NCI-H2171 (cell line): ENCODE data around the gene GALNT16.
"Not testable (repeated sequence)": the region's sequence is repeated elsewhere in the genome, so short reads cannot be mapped to it uniquely, and the experiment has no call there.

ENCODE experiments used
- DNase-seq: peaks from one replicate; lab custom pipeline; 2025; lab: John Stamatoyannopoulos, UW

The GALNT16 gene

DNA sequence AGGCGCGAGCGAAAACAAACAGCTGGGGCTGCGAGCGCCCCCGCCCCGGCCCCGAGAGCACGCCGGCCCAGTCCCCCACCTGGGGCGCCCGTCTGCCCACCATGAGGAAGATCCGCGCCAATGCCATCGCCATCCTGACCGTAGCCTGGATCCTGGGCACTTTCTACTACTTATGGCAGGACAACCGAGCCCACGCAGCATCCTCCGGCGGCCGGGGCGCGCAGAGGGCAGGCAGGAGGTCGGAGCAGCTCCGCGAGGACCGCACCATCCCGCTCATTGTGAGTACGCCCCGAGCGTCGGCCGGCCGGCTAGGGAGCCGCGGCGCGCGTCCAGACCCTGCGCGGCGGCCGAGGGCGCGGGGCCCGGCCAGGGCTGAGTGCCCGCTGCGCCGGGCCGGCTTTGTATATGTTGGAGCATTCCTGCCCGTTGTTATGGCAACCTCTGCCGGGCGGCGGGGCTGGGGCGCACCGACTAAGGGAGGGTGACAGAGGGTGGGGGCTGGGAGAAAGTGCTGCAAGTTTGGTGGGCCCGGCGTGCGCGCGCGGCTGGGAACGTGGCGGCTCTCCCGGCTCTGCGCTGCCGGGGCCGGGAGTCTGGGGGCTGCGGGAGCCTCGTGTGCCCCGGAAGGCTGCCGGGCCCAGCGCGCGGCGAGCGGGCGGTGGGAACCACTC lies 367 bp downstream of the GALNT16 start:
- peak; percentile 42 for DNase-seq

DNA sequence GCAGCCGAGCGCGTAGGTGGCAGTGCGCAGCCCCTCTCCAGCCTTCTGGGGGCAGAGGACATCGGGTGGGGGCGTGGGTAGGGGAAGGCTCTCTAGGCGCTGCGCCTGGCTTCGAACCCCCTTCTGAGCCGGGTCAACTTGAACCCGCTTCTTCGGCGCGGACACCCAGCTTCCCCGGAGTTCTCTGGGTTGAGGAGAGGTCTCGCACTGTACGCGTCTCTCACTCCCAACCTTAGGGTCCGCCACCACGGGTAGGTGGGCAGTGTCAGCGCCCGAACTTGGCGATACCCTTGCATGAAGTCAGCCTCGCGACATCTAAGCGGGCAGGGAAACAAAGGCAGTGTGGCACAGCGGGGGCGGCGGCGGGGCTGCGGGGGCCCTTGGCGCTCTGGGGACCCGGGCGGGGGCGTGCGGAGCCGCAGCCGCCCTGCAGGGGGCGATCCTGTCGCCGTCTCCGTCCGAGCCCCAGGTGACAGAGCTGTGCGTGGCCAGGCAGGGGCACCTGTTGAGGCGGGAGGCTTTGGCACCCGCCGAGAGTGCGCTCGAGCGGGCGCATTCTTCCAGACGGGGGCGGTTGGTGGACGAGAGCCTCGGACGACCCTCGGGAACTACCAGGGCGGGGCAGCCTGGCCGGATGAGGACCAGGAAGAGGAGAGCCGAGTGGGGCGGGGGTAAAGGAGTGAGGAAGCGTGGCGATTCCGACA lies 1.1 kb downstream of the GALNT16 start:
- no peak for DNase-seq

DNA sequence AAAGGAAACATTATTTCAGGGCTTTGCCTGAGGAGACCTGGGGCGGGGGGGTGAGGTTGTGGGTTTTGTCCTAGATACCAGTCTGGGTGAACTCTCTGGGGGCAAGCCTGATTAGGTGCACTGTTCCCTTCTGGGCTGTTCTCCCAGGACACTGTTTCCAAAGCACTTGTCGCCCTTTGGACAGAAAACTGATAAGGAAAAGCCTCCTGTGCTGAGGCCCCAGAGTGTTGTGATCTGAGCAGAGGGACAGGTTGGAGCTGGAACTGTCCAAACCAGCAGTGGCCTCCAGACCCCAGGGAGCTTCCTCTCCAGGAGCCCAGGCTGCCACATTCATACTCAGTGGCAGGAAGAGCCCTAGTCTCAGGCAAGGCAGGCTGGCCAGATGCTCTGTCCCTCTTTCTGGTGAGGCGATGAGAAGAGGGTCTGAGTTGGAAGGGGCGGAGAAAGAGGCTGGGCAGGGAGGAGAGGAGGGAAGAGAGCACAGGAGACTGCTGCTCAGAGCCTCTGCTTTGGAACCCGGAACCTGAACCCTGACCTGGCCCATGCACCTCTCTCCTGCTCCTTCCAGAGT lies 1.9 kb downstream of the GALNT16 start:
- DNase-seq, result no peak

DNA sequence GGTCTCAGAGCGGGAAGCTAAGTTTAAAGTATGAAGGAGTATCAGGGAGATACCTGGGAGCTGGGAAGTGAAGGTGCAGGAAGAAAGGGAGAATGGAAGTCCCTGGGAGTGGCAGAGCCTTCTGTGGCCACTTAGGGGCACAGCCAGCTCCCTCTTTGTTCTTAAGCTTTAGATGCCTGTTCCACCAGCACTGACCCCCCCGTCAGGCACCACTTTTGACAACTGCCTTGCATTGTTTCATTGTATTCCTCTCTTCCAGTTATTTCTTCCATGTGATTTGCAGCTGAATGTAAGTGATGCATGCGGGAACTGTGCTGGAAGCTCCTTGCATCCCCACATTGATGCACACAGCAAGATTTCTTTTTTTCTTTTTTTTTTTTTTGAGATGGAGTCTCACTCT lies 2.6 kb downstream of the GALNT16 start:
- DNase-seq, result no peak

DNA sequence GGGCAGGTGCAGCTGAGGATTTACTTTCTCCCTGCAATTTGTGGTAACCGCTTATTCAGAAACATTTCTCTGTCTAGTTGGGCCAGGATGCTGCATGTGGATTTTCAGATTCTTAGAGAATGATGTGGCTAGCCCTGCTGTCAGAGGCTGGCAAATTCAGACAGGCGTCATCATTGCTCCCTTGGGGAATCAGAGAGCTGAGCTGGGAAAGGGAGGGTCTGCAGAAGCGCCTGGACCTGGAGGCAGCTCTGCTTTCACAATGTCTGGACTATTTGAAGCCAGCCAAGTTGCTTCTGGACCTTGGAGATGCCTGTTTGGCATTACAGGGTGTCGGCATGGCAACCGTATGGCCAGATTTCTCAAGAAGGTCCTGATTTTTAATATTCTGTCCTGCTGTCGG lies 3.4 kb downstream of the GALNT16 start:
- DNase-seq, result peak; percentile 79

DNA sequence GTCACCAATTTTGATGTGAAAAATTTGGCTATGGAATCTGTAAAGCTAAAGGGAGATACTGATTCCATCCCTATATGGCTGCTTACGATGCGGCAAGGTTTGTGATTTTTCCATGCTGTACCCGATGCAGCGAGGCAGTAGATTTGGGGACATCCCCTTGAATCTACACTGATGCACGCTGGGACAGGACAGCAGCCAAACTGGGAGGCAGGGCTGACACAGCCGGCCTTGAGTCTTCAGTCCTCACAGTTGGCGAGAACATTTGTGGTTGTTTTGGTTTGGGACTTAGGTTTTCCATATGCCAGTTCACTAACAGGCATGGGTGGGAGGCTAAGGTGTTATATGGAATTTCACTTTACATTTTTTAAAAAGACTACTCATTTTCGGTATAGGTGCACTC lies 3.8 kb downstream of the GALNT16 start:
- no peak for DNase-seq

DNA sequence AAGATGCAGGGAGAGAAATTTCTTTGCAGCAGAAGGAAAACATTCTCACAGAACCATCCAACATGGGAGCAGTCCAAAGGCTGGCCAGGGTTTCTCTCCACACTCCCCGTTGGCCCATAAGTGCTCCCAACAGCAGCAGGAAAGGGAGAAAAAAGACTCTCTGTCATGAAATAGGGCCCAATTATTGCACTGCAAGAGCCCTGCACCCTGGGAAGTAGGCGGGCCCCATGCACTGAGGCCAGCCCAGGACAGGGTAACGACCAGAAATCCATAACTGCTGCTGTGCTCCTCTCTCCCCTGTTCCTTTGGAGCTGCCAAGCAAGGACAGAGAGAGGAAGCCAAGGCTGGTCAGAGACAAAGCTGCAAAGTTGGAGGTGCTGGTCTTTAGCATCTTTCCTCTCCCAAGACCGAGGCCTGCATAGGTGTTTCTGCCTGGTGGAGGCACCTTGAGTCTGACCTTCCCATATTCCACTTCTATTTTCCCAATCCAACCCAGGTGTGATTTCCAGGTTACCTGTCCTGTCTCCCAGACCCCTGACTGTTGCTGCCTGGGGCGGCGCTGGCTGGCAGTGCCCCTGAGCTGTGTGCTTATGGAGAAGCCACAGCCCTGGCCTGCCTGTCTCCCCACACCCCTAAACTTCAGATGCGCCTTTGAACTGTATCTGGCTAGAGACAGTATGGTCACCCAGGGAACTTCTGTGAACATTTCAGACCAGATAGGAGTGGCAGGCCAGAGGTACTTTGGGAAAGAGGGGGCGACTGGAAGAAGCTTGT lies 6.8 kb downstream of the GALNT16 start:
- DNase-seq, result no peak

DNA sequence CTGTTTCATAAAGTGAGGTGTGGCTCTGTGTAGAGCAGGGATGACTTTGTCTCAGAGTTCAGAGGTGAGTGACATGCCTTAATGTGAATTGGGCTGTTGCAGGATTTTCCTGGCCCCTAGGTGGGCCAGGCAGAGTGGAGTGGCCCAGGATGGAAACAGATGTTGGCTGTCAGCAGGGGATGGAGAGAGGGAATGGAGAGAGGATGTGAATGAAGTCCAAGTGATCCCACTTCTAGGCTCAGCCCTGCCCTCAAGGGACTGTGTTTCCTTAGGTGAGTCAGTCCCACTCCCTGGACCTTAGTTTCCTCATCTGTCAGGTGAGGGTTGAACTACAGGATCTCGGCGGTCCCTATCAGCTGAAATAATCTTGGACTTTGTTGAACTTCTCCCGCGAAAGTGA lies 7.5 kb downstream of the GALNT16 start:
- DNase-seq, result no peak

DNA sequence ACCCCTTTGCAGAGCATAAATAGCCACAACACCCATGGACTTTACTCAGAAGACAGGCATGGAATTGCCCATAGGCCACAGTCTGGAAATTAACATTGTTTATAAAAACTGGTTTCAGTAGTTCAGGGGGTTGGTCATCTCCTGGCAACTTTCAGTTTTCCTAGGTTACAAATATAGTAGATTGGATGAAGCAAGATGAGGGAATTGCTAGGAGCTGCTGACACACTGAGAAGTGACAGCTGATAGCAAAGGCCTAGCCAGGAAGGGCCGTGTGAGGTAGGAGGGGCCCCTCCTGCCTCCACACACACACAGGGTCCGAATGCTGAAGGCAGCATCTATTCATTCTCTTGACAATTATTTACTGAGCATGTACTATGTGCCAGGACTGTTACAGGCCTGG lies 8.3 kb downstream of the GALNT16 start:
- DNase-seq, result no peak

DNA sequence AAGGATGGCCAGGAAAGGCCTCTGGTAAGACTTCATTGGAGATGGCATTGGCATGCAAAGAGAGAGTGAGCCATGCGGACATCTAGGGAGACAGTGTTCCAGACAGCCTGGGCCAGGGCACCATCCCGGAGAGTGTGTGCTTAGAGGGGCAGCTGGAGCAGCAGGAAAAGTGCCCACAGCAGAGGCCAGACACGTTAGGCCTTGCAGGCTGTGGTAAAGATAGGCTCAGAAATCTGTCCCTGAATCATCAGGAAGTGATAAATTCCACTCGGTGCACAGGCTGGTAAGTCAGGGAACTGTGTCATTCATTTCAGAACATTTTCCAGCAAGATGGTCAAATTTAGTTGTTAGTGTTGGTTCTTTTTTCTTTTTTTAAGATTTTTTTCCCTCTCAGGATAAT lies 8.8 kb downstream of the GALNT16 start:
- no peak for DNase-seq

DNA sequence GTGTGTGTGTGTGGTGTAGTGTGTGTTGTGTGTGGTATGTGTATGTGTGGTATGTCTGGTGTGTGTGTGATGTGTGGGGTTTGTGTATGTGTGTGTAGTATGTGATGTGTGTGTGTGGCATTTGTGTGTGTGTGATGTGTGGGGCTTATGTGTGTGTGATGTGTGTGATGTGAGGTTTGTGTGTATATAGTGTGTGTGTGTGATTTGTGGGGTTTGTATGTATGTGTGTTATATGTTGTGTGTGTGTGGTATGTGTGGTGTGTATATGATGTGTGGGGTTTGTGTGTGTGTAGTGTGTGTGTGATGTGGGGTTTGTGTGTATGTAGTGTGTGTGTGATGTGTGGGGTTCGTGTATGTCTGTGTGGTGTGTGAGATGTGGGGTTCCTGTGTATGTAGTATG lies 9.4 kb downstream of the GALNT16 start:
- no peak for DNase-seq

DNA sequence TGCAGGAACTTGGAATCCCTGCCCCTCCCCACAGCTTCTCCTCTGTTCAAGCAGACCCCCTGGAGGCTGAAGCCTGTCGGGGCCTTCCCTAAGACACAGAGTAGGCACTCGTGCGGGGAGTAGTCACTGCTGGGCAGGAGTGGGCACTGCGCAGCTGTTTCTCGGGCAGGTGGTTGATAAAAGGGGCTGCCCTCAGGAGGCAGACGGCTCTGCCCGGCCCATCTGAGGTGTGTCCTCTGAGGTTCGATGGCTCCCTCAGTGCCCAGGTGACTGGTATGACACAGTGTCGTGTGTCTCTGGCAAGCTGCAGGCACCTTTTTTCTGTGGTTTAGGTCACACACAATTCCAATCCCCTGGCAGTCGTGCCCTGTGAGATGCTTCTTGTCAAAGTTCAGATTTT lies 10.1 kb downstream of the GALNT16 start:
- DNase-seq, result no peak

DNA sequence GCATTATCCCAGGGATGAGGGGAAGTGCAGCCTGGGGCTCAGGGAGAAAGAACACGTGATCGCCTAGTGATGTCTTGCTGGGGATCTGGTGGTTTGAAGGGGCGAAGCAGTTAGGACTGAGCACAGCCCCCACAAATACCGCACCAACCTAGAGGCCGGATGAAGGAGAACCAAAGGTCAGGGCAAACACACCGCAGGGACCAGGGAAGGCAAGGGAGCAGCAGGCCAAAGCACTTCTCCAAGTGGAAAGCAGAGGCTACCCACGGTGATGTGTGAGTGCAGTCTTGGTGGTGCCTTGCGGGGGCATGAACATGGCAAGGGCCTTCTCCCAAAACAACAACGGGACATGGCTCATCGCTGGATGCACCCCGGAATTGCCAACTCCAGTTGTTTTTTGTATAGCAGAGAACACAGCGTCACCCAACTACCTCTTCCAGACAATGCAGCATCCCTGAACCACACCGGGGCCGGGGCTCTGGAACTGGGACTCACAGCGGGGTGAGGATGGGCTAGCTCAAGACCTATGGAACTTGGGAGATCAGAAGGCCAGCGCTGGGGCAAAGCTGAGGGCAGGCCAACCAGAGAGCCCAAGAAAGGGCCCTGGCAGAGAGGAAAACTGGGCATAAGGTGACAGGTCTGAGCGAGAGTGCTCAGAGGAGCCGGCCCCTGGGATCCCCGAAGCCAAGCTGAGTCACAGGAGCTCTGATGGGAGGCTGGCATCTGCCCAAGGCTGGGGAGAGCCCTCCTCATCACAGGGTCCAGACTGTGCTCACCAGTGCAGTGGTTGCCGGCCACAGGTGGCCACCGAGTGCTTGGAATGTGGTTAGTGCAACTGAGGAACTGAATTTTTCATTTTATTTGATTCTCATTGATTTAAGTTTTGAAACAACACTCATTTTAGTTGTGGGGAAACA lies 11.1 kb downstream of the GALNT16 start:
- no peak for DNase-seq

DNA sequence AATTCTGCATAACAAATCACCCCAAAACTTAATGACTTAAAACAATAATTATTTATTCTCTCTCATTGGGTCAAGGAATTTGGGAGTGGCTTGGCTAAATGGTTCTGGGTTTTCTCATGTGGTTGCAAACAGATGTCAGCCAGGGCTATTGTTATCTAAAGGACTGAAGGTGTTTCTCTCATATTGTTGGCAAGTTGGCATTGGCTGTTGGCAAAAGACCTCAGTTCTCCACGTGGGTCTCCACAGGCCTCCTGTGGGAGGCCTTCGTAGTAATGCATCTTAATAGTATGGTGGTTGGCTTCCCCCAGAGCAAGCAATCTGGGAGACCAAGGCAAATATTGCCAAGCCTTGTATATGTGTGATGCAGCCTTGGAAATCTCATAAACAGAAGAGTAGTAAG lies 14.4 kb downstream of the GALNT16 start:
- no peak for DNase-seq

DNA sequence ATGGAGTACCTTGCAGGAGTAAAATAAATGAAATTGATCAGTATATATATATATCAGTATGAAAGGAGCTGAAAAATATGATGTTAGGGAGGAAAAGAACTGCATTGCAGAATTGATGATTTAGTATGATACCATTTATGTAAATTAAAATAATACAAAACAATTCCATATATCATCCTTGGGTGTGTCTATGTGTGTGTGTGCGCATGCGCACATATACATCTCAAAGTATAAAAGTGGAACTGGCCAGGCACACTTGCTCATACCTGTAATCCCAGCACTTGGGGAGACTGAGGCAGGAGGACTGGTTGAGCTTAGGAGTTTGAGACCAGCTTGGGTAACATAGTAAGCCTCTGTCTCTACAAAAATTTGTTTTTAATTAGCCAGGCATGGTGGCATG lies 15.4 kb downstream of the GALNT16 start:
- DNase-seq, result no peak

DNA sequence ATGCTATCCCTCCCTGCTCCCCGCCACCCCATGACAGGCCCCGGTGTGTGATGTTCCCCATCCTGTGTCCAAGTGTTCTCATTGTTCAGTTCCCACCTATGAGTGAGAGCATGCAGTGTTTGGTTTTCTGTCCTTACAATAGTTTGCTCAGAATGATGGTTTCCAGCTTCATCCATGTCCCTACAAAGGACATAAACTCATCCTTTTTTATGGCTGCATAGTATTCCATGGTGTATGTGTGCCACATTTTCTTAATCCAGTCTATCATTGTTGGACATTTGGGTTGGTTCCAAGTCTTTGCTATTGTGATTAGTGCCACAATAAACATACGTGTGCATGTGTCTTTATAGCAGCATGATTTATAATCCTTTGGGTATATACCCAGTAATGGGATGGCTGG lies 17.4 kb downstream of the GALNT16 start:
- not testable (repeated sequence) for DNase-seq

DNA sequence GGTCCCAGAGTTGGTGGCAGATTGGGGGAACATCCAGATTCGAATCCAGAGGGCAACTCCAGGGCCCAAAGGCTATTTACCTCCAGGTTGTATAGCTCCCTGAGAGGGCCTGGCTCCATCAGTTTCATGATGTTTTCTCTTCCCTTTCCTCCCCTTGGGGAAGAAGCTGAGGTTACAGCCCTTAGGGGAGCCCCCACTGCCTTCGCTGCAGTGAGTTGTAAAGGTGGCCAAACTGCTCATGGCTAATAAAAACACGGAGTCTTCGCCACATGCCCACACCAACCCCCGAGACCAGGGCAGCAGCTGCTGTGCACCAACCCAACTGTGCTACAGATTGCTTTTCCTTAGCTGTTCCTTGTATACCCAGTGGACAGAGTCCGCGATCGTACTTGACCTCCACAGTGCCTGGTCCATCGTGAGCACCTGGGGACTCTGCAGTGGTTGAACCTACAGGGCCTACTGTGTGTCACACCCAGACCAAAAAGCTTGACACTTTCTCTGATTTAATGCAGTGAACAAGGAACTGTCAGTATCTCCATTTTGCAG lies 20.9 kb downstream of the GALNT16 start:
- no peak for DNase-seq

DNA sequence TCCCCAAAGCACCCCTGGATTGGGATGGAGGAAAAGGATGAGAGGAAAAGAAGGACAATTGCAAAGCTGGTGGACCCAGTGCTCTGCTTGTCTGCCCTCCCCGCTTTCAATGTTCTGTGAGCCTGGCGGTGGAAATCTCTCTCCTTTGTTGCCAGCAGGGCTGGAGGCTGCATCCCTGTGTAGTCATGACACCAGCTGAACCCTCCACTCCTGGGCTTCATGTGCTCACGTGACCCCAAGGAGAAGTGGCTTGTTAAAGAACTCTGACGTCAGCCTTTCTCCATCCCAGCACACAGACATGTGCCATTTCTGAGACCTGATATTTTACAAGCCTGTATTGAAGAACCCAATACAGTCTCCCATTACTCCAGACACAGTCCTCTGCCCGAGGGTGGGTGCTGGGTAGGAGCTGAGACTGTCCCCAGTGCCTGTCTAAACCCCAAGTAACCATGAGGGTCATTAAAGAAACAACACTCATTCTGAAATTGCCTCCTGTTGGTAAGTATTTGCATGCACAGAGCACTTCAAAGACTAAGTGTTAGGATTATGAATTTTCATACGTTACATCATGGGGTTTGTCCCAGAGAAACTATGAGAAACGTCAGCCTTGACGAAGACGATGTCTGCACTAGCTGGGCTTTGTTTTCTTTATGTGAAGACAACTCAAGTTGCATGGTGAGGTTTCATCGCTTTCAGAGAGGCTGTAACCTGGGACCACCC lies 21.7 kb downstream of the GALNT16 start:
- no peak for DNase-seq

DNA sequence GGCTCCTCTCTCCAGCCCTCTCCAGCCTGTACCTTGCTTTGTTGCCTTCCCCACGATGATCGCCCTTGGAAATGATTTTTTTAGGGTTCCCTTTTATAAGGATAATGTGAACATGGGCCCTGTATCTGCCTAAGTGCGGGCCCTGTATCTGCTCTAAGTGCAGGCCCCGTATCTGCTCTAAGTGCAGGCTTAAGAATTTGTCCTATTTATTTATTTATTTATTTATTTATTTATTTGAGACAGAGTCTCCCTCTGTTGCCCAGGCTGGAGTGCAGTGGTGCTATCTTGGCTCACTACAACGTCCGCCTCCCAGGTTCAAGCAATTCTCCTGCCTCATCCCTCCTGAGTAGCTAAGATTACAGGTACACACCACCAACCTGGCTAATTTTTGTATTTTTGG lies 22.5 kb downstream of the GALNT16 start:
- no peak for DNase-seq

DNA sequence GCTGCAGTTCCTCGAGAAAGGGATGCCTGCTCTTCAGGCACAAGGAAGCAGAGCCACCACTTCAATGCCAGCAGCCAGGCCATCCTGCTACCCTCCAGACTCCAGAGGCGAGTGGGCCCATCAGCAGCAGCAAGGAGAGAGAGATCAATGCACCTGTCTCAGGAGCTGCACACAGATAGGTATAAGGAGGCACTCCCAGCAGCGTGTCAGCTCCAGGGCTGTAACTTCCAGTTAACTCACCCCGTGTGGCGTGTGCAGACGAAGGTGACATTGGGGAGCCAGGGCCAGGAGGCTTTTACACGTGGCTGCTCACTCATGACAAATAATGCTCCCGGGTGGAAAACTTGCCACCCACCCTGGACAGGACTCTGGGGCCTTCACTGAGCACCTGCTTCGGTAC lies 24.2 kb downstream of the GALNT16 start:
- no peak for DNase-seq
